ENCODE results near the gene TMEM41A. TPM values are rescaled to one million over a fixed set of nuclear protein-coding genes. Genes with fewer than 3 reads are reported as not detected.

The TMEM41A gene
- total RNA-seq, 1 donor from 2014 or later = 27.4 TPM

- H3K27me3 Mint-ChIP-seq = no peaks in the 10 kb centered on the region
- H3K36me3 Mint-ChIP-seq = peaks cover 5% of the 10 kb centered on the region
- no peak overlapping the region for H3K4me3 Mint-ChIP-seq
- H3K9me3 Mint-ChIP-seq = no peaks in the 10 kb centered on the region
- TF ChIP-seq CTCF (conservative IDR thresholded peaks at IDR 0.05) = no peak
- DNase-seq (ENCODE audit: extremely low spot score, unreplicated experiment) = no peak
- no peaks in the 10 kb centered on the region for H3K4me1 Mint-ChIP-seq (ENCODE audit: unreplicated experiment)
- no peak overlapping the region for H3K27ac Mint-ChIP-seq
These were observed 58.9 kb downstream of the TMEM41A start for GRCh38 chr3:185439745-185440466.

Other genes with a start within 250 kb of the TMEM41A start
- 5.3 and 14.4 TPM in 2 replicates for gene EHHADH, start 245.0 kb downstream of the TMEM41A start, total RNA-seq (ENCODE audit: low replicate concordance)
- gene MAP3K13, start 135.9 kb downstream of the TMEM41A start, total RNA-seq (ENCODE audit: low replicate concordance) = 29.1 and 40.4 TPM in 2 replicates
- gene LIPH, start 53.6 kb upstream of the TMEM41A start, total RNA-seq (ENCODE audit: low replicate concordance) = 5.3 and 8.4 TPM in 2 replicates
- 46.4 and 47.5 TPM in 2 replicates for gene SENP2, start 87.3 kb upstream of the TMEM41A start, total RNA-seq (ENCODE audit: low replicate concordance)

Measured in type B pancreatic cell (in vitro differentiated cells).